Peyer's patch (tissue), 4 donors: ENCODE data around the gene ASB2. TPM values are rescaled to one million over a fixed set of nuclear protein-coding genes. Genes with fewer than 3 reads are reported as not detected.

Experiments
- DNase-seq, 3 donors: peaks; one replicate each; pipeline ENCODE4 v3.0.0-alpha.2; 2017 to 2019
- H3K27ac ChIP-seq, 4 donors: fragments of 200-600 bp; sonication (generic); one replicate each; pipeline ENCODE4 v1.5.1; 2016 to 2019
- H3K27me3 ChIP-seq, 2 donors: fragments of 200-600 bp; sonication (generic); one replicate each; pipeline ENCODE4 v1.5.1; 2019
- H3K36me3 ChIP-seq, 3 donors: fragments of 200-600 bp; sonication (generic); one replicate each; pipeline ENCODE4 v1.5.1; 2016 to 2019
- H3K4me1 ChIP-seq, 4 donors: fragments of 200-600 bp; sonication (generic); one replicate each; pipeline ENCODE4 v1.5.1; 2016 to 2019
- H3K4me3 ChIP-seq, 4 donors: fragments of 200-600 bp; sonication (generic); 1 replicate in 3 of 4; 2 replicates in 1 of 4; pipeline ENCODE4 v1.5.1; 2016 to 2019; ENCODE audit warnings: mild to moderate bottlenecking in 1 of 4
- H3K9me3 ChIP-seq, 4 donors: fragments of 200-600 bp; sonication (generic); one replicate each; pipeline ENCODE4 v1.5.1; 2016 to 2019; ENCODE audit warnings: mild to moderate bottlenecking in 1 of 4
- CTCF ChIP-seq, 6 experiments: fragments of 450-650 bp in 4 of 6; fragments of 200-600 bp in 2 of 6; sonication (generic) in 1 of 6; IDR thresholded peaks; one replicate each; pipeline ENCODE4 v1.5.1; 2017 to 2019; ENCODE audit warnings: antibody characterized with exemption in 6 of 6, mild to moderate bottlenecking in 3 of 6, moderate library complexity in 1 of 6
- POLR2A ChIP-seq, 2 donors: fragments of 450-650 bp; IDR thresholded peaks; one replicate each; pipeline ENCODE4 v1.5.1; 2017; ENCODE audit warnings: antibody characterized with exemption in 2 of 2, mild to moderate bottlenecking in 2 of 2, moderate library complexity in 2 of 2
- total RNA-seq, 4 donors: library from RNA; depleted of rRNA; stranded (reverse); fragments of >200 nt; gene quantifications; one replicate each; pipeline ENCODE4 v1.1.0, GENCODE V29; 2016

ASB2 gene
- total RNA-seq, 4 donors from 2014 or later, result 3.2 to 32.2 (median 5.4) TPM

GRCh38 chr14:94008234-94008633 is 31.9 kb upstream of the ASB2 start:
- H3K9me3 ChIP-seq, result no peaks in the 10 kb centered on the region
- H3K4me3 ChIP-seq, result no peak overlapping the region
- no peak for DNase-seq
- no peaks in the 10 kb centered on the region for H3K27me3 ChIP-seq
- no peak for TF ChIP-seq CTCF (IDR thresholded peaks at IDR 0.05)
- TF ChIP-seq POLR2A (IDR thresholded peaks at IDR 0.05), result no peak
- no peak overlapping the region for H3K27ac ChIP-seq
- no peaks in the 10 kb centered on the region for H3K36me3 ChIP-seq
- H3K4me1 ChIP-seq, result no peaks in the 10 kb centered on the region

- no peaks in the 10 kb centered on the region for H3K36me3 ChIP-seq
- H3K27me3 ChIP-seq, result no peaks in the 10 kb centered on the region
- H3K27ac ChIP-seq, result no peak overlapping the region
- no peak overlapping the region for H3K4me3 ChIP-seq
- no peak for TF ChIP-seq POLR2A (IDR thresholded peaks at IDR 0.05)
- peak in 1 of 6 experiments; percentile 43 for TF ChIP-seq CTCF (IDR thresholded peaks at IDR 0.05)
- H3K4me1 ChIP-seq, result peaks cover 0 to 5% (median 3%) of the 10 kb centered on the region in 4 donors
- no peaks in the 10 kb centered on the region for H3K9me3 ChIP-seq
- DNase-seq, result no peak
Measured at GRCh38 chr14:94005324-94006073, 29.1 kb upstream of the ASB2 start.

- peaks cover 0 to 5% (median 3%) of the 10 kb centered on the region in 4 donors for H3K4me1 ChIP-seq
- H3K36me3 ChIP-seq, result no peaks in the 10 kb centered on the region
- no peak for TF ChIP-seq CTCF (IDR thresholded peaks at IDR 0.05)
- no peak overlapping the region for H3K27ac ChIP-seq
- DNase-seq, result no peak
- H3K9me3 ChIP-seq, result no peaks in the 10 kb centered on the region
- H3K4me3 ChIP-seq, result no peak overlapping the region
- no peaks in the 10 kb centered on the region for H3K27me3 ChIP-seq
Measured at GRCh38 chr14:94004015-94004414, 27.6 kb upstream of the ASB2 start.

GRCh38 chr14:94003397-94003796 is 27.0 kb upstream of the ASB2 start:
- H3K27me3 ChIP-seq, result no peaks in the 10 kb centered on the region
- no peaks in the 10 kb centered on the region for H3K36me3 ChIP-seq
- H3K4me1 ChIP-seq, result peaks cover 0 to 5% (median 3%) of the 10 kb centered on the region in 4 donors
- DNase-seq, result no peak
- H3K9me3 ChIP-seq, result no peaks in the 10 kb centered on the region
- no peak for TF ChIP-seq CTCF (IDR thresholded peaks at IDR 0.05)
- no peak for TF ChIP-seq POLR2A (IDR thresholded peaks at IDR 0.05)
- no peak overlapping the region for H3K27ac ChIP-seq
- no peak overlapping the region for H3K4me3 ChIP-seq

GRCh38 chr14:94001501-94002396 is 25.4 kb upstream of the ASB2 start:
- no peak for TF ChIP-seq POLR2A (IDR thresholded peaks at IDR 0.05)
- TF ChIP-seq CTCF (IDR thresholded peaks at IDR 0.05), result peak; percentile 85 to 98 (median 92)
- Histone ChIP-seq H3K4me3 (no peak overlapping the region), H3K36me3 (no peaks in the 10 kb centered on the region), H3K27ac (no peak overlapping the region), H3K9me3 (no peaks in the 10 kb centered on the region), H3K27me3 (no peaks in the 10 kb centered on the region), H3K4me1 (peaks cover 0 to 5% (median 3%) of the 10 kb centered on the region in 4 donors)
- peak in 2 of 3 donors; percentile 51 to 84 for DNase-seq
